GM18868 (cell line): Measurements from ENCODE around the gene ATG3.
"Not testable (repeated sequence)": the region's sequence is repeated elsewhere in the genome, so short reads cannot be mapped to it uniquely, and the experiment has no call there.

Experiments used
- ATAC-seq: cut with Tn5 transposase; IDR thresholded peaks from one replicate; pipeline ENCODE4 v1.9.1; 2021; ENCODE audit warnings: mild to moderate bottlenecking, moderate library complexity; ENCODE audit not compliant: unreplicated experiment

ATG3 gene

DNA sequence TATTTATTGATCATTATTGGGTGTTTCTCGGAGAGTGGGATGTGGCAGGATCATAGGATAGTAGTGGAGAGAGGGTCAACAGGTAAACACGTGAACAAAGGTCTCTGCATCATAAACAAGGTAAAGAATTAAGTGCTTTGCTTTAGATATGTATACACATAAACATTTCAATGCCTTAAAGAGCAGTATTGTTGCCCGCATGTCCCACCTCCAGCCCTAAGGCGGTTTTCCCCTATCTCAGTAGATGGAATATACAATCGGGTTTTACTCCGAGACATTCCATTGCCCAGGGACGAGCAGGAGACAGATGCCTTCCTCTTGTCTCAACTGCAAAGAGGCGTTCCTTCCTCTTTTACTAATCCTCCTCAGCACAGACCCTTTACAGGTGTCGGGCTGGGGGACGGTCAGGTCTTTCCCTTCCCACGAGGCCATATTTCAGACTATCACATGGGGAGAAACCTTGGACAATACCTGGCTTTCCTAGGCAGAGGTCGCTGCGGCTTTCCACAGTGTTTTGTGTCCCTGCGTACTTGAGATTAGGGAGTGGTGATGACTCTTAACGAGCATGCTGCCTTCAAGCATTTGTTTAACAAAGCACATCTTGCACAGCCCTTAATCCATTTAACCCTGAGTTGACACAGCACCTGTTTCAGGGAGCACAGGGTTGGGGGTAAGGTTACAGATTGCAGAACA lies 2.6 kb upstream of the ATG3 start:
- ATAC-seq: not testable (repeated sequence)

GRCh38 chr3:112561484-112561733 lies 353 bp downstream of the ATG3 start:
- ATAC-seq: peak; percentile 43

- ATAC-seq: peak; percentile 25
These were observed 860 bp downstream of the ATG3 start for GRCh38 chr3:112560721-112561483.

GRCh38 chr3:112560307-112560706 lies 1.5 kb downstream of the ATG3 start:
- ATAC-seq: no peak

DNA sequence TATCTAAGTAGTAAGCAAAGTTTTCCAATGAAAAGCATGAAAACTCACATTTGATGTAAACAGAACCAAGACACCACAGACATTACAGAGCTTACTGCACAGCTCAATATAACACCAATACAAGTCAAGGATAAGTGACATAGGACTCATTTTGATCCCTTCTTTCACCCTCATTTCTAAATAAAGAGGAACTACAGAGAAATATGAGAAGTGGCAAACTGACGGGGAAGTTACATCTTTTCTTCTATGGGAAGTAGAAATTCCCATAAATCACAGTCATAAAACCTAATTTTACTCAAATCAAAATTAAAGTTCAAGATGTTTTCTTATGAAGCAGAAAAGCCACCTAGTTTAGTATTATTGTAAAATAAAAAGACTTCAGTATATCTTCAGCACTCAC lies 3.8 kb downstream of the ATG3 start:
- no peak for ATAC-seq

GRCh38 chr3:112555535-112556170 lies 6.1 kb downstream of the ATG3 start:
- no peak for ATAC-seq

DNA sequence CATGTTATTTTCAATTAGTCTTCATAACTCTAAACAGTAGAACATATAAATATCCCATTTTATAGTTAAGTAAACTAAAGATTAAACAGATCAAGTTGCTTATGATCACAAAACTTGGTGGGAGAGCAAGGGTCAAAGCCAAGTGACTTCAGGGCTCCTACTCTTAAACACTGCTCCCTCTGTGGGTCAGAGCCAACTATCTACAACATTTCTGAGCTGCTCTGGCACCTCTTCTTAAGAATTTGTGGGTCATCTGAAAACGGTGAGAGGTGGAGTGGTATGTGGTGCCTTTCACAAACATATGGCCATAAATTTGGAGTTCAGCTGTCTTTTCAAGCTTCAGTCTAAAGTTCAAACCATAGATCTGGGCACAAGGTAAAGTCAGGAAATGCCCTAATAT lies 10.9 kb downstream of the ATG3 start:
- no peak for ATAC-seq

- no peak for ATAC-seq
These were observed 15.5 kb downstream of the ATG3 start for GRCh38 chr3:112546216-112546759.

GRCh38 chr3:112539825-112540650 lies 21.7 kb downstream of the ATG3 start:
- peak; percentile 96 for ATAC-seq

- no peak for ATAC-seq
These were observed 30.4 kb downstream of the ATG3 start for GRCh38 chr3:112531358-112531781.

DNA sequence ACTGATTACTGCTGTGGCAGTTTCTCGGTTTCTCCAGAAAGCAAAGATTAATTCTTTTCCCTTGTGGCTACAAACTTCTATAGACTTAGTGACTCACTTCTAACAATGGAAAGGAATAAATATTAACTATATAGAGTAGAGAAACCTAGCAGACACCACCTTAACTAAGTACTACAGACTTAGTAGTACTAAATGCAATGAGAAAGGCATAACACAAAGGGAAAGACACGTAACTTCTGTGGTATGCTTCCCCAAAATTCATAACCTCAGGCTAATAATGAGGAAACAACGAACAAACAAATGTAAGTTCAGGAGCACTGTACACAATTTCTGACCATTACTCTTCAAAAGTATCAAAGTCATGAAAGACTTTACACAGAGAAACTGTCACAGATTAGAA lies 31.2 kb downstream of the ATG3 start:
- no peak for ATAC-seq

DNA sequence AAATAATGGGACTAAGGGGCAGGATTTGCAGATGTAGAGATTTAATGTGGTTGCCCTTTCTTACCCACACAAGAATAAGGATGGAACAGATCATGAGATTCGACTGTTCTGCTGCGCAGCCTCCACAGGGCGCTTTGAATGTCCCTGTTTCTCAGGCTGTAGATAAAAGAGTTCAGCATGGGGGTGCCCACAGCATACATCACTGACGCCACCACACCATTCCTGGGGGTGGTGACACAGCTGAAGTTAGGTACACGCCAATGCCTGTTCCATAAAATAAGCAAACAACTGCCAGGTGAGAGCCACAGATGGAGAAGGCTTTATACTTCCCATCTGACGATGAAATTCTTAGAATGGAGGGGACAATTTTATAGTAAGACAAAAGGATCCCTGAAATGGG lies 37.6 kb downstream of the ATG3 start:
- not testable (repeated sequence) for ATAC-seq

GRCh38 chr3:112519424-112520001 lies 42.2 kb downstream of the ATG3 start:
- ATAC-seq: peak; percentile 65

DNA sequence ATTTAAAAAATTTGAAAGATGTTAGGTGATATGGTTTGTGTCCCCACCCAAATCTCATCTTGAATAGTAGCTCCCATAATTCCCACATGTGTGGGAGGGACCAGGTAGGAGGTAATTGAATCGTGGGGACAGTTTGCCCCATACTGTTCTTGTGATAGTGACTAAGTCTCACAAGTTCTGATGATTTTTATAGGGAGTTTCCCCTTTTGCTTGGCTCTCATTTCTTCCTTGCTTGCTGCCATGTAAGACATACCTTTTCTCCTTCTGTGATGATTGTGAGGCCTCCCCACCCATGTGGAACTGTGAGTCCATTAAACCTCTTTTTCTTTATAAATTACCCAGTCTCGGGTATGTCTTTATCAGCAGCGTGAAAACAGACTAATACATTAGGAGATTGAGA lies 42.8 kb downstream of the ATG3 start:
- ATAC-seq: peak; percentile 25

DNA sequence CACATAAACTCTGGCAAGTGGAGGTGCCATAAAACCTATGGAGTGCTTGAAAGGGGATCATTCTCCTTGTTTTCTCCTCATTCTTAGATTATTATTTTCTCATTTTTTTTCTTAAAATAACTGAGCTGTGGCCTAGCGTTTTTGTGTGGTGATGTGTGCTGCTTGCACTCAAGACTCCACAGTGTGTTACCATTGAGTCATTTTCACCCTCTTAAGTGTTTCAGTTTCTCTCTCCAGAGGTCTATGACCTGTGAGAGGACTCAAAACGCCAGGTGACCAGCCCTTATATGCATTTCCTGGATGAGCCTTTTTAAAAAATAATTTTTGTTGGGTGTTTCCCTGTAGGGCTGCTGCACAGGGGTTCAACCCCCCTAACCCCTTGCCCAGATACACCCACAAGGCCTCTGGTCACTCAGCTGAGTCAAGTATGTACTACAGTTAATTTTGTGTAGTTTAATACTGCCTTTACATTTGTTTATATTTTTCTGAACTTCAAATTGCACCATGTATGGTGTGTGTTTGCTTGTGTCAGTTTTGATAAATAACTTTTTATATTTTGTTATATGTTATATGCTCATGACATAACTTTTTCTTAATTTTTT lies 47.1 kb downstream of the ATG3 start:
- ATAC-seq: peak; percentile 96

- ATAC-seq: no peak
These were observed 49.4 kb downstream of the ATG3 start for GRCh38 chr3:112512320-112512719.

GRCh38 chr3:112508860-112509259 lies 52.9 kb downstream of the ATG3 start:
- ATAC-seq: no peak

GRCh38 chr3:112508261-112508660 lies 53.5 kb downstream of the ATG3 start:
- no peak for ATAC-seq

DNA sequence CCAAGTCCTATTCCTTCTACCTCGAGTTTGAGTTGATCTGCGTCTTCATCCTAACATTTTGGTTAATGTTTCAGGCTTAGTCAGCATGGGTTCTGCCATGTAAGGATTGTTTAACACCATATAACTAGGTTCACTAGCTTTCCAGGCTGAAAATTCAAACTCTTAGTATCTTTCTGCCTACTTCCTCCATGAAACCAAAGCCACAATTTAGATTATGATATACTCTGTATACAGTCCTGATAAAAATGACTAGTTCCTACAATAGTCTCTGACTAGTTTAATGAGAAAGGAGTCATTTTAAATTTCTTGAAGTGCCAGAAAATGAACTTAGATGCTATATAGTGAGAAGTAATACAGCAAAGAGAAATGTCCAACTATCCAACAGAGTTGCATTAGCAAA lies 55.9 kb downstream of the ATG3 start:
- peak; percentile 51 for ATAC-seq

GRCh38 chr3:112504123-112504522 lies 57.6 kb downstream of the ATG3 start:
- ATAC-seq: no peak
